Stimulated activated CD8-positive, alpha-beta memory T cell treated with anti-CD3 and anti-CD28 coated beads, Interleukin-7, amount 100 ng/mL, for 24 hours (primary cell): Measurements from ENCODE around the gene EMX2.

ENCODE experiments used
- DNase-seq: peaks from one replicate; pipeline ENCODE4 v3.0.0-alpha.2; 2020; ENCODE audit warnings: low read depth

Gene EMX2

DNA sequence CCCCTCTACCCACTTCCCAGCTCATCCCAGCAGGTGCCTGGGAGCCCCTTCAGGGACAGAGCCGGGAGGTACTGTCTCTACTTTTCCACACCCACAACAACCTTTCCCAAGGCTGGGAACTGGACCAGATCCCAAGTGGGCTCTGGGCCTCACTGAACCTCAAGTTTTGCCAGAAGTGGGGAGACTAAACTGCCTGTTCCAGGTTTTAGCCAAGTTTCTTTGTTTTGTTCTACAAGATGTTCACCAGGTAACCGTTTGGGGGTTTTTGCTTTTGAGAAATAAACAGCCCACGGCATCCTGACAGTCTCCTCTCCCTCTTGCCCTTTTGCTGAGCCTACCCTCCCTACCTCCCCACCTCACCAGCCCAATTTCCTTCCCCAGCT is 10.6 kb upstream of the EMX2 start:
- DNase-seq, result no peak

DNA sequence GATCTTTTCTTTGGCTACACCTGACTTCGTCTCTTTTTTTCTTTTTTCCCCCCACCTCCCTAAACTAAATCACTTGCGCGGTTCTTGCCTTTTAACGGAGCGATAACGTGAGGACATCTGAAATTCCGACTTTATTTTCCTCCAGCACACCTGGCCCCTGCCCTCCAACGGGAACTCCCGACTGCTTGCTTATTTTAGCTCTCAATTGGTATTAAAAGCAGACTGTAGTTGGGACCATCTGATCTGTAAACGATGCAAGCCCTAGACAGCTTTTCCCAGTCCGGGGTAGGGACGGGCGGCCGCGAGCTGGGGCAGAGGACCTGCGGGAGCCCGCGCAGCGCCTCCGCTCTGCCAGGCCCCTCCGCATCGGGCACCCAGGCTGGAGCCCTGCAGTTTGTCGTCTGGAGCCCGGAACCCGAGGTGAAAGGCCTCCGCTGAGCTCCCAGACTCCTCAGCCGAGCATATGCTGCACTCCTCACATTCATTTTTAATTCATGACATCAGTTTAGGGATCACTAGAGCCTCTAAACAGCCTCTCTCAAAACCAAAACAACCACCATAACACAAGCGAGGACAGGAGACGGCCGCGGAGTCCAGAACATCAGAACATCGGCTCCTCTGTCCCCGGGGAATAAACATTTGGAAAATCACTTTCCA is 10.0 kb upstream of the EMX2 start:
- DNase-seq, result no peak

DNA sequence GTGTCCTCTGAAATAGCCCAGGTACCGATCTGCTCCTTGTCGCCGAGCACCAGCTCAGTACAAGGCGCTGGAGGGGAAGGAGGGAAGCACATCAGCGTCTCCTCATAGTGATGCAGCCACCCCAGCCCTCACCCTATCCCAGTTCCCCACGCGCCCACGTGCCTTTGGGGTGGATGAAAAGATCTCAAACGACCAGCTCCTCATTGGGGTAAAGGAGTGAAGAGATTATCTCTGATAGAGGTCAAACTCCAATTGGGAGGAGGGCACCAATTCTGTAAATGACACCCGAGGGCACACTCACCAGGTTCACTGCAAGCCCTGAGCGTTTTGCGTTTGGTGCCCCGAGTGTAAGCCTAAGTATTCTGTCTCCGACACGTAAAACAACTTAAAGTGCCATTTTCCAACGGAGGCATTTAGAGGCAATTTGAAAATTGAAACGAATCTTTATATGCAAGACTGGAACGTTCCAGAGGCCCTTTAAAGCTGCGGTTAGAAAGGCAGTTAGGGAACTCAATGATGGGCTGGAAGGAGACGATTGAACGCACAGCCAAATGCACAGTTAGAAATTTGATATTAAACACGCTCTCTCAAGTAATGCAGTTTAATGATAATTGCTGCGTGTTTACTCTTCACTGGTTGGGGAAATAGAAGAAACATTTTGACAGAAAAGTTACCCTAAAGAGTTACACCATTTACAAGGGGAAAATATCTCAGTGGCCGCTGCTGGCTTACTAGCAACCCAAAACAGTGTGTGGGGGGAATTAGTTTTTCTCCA is 8.9 kb upstream of the EMX2 start:
- DNase-seq, result no peak

DNA sequence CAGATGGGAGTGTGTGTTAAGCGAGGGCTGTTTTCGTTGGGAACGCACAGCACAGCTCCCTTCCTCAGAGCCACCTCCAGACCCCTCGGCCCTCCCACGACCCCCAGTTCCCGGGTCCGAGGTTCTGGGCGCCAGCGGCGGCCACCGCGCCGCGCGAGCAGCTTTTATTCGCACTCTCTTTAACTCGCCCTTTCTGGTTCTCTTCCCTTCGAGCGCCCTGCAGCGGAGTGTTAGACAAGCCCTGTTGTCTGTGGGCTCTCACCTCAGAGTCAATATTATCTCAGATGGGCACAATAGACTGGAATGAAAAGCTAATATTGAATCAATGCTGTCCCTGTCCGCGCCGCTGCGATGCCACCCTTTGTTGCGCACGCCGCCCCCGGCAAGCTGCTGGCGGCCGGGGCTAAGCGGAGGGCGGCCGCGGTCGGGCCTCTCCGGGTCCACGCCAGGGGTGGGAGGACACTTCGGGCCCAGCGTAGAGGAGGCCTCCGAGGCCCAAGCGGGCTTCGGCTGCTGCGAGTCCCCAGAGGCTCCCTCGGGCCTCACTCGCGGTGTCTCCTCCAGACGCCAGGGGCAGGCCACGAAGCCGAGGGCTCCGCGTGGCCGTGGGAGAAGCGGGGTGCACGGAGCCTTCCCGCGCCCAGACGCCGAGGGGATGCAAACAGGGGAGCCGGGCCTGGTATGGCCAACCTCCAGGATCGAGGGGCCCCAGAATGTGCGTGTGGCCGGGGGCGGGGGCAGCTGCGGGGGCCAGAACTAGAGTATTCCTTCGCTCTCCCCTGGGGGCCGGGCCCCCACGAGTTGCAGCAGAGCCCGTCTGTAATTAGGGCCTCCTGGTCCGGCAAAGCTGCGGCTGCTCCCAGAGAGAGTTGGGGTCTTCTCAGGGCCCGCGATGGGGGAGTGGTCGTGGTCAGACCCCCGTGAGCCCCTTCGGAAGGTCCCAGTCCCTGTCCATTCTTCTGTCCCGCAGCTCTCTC is 7.9 kb upstream of the EMX2 start:
- no peak for DNase-seq

DNA sequence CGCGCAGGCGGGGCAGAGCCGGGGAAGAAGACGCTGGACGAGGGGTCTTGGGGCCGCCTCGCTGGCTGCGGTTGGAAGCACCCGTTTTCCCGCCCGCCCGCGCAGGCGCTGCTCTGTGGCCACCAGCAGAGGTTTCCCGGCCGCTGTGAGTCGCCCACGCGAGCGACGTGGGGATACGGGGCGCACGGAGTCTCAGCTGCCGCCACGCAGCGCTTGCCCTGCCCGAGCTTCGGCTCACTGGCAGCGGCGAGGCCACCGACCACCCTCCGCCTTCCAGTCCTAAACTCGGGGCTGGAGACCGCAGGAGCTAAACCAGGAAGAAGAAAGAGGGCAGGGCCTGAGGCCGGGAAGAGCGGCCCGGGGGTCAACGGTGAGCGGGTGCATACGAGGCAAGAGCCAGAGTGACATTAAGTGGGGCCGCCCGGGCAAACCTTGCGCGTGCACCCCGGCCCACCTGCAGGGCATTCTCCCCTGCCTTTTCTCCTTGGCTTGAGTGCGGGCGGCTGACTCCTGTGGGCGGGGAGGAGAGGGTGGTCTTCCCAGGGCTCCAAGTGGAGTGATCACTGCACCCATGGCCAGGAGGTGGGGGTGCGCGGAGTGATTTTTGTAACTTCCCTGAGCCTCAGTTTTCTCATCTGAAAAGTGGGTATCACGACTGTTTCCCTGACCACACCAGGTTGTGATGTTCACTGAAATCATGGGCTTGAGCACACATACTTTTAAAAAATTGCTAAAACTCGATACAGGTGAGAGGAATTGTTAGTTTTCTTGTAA is 7.1 kb upstream of the EMX2 start:
- no peak for DNase-seq

DNA sequence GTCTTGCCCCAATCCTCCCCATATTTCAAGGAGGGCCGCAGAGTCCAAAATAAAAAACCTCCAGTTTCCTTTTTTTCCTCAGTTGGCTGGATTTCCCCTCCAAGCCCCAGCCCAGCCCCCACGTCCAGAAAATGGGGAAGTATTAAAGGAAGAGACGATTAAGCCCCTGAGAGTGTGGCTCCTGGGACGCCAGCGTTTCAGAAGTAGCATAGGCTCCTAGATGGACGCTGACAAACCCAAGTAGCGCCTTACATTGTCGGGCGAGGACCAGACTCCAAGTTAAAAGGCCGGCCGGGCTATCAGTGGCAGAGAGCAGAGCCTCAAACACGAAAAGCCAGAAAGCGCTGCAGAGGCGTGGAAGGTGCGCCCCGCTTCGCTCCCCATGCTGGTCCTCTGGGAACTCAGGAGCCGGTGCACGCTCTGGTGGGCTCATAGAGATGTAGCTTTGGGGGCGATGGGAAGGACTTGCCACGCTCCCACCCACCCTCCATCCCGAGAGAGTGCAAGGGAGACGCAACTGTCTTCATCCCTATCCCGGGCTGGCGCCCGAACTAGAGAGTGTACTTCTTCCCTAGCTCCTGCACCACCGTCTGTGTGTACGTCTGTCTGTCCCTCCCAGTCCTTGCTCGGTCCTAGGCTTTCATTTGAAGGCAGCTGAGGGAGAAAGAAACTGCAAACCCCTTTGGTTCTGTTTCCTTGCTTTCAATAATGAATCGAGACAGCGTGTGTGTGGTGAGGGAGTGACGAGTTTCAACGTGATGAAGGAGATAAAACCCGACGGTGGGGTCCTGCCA is 6.3 kb upstream of the EMX2 start:
- no peak for DNase-seq

DNA sequence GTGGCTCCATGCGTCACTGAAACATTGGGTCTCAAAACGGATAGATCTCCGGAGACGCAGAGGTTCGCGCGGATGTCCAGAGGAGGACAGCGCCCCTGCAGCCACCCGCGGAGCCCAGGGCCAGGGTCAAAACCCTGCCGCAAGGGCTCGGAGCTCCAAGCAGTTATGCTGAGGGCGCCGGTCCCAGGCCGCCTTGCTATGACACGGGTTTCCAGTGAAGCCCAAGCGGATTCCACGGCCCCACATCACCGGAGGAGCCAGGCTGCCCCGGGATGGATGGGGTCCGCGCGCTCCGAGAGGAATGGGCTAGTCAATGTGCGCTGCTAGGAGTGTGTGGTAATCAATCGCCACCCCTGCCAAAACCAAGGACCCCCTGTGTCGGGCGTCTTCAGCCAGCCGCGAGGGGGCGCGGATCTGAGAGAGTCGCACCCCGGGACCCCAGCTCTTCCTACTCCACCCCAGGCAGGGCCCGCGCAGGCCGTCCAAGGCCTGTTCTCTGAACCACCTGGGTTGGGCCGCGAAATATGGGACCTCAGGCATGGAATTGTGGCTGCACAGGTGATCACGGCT is 5.6 kb upstream of the EMX2 start:
- DNase-seq, result no peak

DNA sequence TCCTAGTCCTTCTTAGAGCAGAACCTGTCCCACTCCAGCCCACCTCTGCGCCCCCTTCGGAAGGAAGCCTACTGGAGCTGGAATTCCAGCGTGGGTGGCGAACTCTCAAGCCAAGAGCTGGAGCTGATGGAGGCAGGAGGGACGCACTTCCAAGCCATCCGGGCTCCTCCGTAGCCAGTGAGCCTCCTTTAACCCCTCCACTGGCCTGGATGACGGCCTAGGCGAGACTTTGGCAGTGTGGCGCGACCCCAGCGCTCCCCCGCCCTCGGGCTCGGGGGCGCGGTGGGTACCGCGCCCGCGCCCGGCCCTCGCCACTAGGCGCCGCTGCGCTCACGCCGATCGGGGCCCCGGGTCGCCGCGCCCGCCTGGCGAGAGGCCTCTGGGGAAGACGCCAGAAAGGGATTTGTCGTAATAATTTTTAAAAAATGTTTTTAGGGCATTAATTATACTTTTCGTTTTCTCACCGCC is 5.1 kb upstream of the EMX2 start:
- DNase-seq, result no peak

DNA sequence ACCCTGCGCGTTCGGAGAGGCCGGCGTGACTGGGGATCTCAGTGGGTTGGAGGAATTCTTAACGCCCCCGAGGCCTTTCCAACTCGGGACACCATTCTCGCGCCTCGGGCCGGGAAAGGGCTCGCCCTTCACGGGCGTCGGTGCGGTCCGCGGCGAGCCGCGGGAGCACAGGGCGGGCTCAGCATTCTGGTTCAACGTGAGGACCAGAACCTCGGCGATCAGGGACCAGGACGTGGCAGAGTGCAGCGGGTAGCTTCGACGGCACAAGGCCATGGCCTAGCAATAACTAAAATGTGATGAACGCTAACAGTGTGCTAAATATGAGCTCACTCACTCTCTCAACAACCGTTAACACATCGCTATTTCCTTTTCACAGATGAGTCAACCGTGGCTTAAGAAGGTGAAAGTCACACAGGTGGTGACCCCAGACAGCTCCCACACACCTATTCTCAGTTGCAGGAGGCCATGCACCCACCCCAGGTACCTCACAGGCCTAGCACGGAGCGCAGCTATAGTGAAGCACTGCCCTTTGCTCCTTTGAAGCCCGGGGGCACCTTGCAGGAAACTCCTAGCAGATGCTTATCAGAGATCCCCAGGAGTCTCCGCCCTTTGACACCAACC is 4.5 kb upstream of the EMX2 start:
- DNase-seq, result no peak

DNA sequence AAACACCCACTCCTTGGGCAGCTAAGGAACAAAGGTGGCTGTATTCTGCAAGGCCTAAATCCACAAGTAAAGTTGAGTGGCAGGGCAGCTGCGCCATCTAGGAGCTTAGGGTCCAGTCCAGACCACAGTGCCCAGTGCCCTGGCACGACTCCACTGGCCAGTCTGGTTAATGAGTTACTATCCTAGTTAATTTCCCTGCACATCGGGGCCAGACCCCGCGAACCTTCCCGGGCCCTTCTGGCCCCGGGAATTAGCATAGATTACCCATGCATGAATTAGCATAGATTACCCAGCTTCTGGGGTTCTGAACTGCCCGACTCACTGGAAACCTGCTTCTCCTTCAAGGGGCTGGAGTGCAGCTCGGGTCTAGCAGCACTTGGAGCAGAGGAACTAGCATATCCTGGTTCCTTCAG is 3.2 kb upstream of the EMX2 start:
- no peak for DNase-seq

DNA sequence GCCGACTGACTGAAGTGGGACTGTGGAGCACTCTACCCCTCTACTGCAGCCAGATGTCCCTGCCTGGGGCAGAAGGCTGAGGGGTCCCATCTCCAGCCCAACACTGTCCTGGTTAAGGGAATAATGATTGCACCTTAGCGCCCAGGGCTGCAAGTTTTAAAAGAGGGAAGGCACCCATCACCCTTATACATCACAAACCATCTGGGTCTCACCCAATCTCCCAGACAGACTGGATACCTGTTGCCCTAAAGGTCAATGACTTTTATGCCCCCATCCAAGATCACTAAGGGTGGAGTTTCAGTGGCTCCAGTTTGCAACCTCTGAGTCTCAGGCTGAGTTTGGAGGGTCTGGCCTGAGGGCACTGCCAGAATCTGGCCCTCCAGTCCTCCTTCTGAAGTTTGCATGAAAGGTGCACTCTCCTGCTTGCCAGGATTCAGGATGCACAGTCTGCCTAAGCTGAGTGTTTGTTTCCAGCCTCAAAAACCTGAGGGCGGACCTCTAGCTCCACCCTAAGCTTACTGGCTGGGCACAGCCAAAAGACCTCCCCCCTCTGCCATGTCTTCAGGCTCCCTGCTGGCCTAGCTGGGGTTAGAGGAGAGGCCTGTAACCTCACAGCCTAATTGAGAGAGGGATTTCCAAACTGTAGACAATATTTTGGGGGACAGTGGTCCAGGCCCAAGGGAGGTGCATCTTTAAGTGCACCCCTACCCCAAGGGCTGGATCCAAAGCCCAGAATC is 2.5 kb upstream of the EMX2 start:
- DNase-seq, result no peak

DNA sequence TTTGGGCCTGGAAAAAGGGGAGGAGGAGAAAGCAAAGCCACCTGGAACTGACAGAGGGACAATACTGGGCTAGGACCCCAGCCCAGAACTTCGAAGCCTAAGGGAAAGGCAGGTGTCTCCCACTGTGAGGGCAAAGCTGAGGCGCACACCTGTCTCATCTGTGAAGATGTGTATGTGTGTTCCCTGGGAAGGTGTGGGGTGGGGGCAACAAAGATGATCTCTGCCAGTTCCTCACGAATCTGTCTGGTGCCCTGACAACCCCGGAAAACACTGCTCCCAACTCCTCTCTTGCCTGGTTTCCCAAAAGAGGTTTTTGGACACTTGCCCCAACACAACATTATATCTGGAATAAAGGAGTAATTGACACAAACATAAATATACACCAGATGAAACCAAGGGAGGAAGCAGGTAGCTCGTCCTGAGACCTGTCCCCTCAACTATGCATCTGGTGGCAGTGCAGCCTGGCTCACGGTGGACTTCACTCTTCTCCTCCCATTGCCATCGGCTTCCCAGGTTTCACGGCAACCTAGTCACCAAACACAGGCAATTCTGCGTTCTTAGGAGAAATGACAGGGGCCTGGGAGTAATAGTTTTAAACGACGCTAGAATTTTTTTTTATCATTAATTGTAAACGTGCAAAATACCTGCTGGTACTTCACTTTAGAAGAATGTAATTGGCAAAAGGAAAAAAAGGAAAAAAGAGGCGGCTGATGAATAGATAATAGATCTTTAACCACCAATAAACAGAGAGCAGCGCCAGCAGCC is 1.7 kb upstream of the EMX2 start:
- DNase-seq, result no peak

DNA sequence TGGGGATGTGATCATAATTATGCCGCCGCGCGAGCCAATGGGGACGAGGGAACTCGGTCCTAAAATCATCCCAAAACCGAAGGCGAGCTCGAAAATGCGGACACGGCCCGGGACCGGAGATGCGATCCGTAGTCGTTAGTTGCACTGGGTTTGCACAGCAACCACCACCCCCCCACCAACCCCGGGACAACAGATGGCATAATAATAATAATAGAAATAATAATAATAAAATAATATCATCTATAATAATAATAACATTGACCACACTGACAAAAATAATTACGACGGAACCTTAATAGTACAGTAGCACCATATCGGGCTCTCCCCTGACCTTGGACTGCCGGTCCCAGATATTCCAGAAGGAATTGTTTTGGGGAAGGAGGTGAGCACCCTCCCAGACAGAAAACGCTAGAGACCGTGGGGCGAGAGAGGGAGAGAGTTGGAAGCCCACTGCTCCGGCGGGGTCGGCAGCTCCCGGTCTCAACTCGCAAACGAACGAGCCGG is 1.1 kb upstream of the EMX2 start:
- no peak for DNase-seq

DNA sequence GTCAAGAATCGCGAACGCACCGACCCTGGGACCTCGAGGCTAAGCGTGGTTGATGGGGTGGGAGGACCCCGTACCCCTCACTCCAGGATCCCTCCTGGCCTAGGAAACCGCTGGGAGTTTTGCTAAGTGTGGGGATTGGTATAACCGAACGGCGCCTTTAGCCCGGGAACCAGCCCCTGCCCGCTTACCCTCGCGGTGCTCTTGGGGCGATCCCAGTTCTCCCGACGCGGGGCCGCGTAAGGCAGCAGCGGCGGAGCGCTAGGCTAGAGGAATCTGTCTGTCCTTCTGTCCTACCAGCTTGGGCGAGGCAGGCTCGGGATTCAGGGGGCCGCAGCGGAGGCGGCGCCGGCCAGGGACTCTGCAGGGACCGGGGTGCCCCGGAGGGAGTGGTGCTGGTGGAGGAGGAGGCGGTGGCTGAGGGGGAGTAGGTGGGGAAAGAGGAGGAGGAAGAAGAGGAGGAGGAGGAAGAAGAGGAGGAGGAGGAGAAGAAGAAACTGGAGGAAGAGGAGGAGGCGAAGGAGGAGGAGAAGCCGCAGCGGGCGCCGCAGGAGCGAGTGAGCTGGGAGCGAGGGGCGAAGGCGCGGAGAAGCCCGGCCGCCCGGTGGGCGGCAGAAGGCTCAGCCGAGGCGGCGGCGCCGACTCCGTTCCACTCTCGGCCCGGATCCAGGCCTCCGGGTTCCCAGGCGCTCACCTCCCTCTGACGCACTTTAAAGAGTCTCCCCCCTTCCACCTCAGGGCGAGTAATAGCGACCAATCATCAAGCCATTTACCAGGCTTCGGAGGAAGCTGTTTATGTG is 439 bp upstream of the EMX2 start:
- no peak for DNase-seq

DNA sequence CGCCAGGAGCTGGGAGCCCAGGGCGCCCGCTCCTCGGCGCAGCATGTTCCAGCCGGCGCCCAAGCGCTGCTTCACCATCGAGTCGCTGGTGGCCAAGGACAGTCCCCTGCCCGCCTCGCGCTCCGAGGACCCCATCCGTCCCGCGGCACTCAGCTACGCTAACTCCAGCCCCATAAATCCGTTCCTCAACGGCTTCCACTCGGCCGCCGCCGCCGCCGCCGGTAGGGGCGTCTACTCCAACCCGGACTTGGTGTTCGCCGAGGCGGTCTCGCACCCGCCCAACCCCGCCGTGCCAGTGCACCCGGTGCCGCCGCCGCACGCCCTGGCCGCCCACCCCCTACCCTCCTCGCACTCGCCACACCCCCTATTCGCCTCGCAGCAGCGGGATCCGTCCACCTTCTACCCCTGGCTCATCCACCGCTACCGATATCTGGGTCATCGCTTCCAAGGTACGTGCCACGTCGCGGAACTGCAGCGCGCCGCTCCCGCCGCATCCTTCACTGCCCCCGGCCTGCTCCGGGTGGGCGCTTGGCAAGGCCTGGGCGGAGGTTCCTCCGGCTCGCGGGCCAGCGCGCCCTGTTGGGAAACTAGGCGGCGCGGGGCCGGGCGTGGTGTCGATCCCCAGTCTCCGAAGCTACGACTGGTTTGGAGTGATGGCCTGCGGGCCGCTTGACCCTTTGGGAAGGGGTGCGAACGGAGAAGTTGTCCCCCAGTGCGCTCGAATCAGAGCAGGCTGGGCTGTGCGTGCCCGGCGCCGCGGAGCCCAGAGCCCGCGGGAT is 868 bp downstream of the EMX2 start:
- no peak for DNase-seq

DNA sequence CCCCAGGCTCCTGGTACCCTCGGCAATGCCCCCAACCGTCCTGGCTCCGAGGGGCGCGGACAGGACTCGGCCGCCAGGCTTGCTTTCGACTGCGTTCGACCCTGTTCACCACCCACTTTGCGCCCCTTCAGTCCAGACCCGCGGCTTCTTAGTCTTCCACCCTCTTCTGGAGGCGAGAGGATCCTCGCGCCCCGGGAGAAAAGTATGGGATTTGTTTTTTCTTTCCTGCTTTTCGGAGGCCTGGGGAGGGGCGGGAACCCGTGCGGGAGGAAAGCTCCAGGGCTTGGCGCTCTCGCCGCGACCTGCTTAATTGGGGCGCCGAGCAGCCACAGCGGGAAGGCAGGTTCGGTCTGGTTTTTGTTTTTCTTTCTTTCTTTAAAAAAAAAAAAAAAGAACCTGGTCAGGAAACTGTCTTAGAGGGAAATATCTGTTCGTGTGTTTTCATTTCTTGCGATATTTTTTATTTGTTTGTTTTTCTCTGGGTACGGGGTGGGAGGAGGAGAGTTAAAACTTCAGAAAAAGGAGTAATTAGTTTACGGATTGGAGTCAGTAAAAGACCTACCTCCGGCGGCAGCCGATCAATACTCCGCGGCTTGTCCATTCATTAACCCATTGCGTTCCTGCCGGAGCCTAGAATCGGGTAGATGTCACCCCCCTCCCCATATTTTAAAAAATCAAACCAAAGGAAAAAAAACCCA is 1.6 kb downstream of the EMX2 start:
- no peak for DNase-seq
